ENCODE measurements around the gene RAB10.

DNA sequence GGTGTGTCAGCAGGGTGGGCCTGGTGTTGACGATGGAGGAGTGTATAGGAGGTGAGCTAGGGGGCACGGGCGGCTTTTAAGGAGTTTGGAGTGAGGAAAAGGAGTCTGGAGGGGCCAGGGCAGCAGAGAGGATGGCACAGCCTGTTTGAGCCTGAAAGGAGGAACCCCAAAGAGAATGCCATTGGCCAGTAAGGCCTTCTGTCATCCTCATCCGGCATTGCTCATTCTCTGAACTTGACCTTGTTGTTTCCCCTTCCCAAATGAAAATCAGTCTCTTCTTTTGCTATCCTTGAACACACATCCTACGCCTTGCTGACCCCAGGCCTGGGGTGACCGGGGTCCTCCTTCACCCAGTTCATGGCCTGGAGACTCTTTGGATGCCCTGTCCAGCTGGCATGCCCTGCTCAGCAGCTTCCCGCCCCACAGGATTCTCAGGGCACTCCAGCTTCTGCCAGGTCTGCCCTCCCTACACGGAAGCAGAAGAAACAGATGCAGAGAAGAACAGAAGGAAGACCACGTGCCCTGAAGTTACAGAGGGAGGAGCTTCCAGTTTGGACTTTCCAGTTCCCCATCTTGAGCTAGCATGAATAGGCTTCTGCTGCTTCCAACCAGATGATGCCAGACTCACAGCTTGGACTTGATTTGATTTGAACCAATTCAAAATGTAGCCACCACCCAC, 31.1 kb upstream of the RAB10 start:
- TF ChIP-seq YY1 (IDR thresholded peaks at IDR 0.05; ENCODE audit: insufficient read depth, insufficient read length) (no peak), SUZ12 (IDR thresholded peaks at IDR 0.05; ENCODE audit: extremely low read depth, insufficient read depth, insufficient read length) (no peak)

All from NT2/D1 (cell line).